Suprapubic skin (tissue), 4 donors: ENCODE data around the gene AFG1L.

ENCODE experiments used
- EP300 ChIP-seq: sonication (generic); formaldehyde crosslinking; IDR thresholded peaks from one replicate; pipeline ENCODE4 v1.6.1; 2017; ENCODE audit warnings: antibody characterized with exemption
- POLR2A ChIP-seq, 2 donors: fragments of 450-650 bp; IDR thresholded peaks; one replicate each; pipeline ENCODE4 v1.6.1; 2017; ENCODE audit warnings: antibody characterized with exemption in 2 of 2, mild to moderate bottlenecking in 2 of 2, moderate library complexity in 2 of 2
- POLR2AphosphoS5 ChIP-seq, 3 donors: sonication (generic); formaldehyde crosslinking; IDR thresholded peaks; one replicate each; pipeline ENCODE4 v1.6.1; 2017; ENCODE audit warnings: antibody characterized with exemption in 3 of 3
- TF ChIP-seq, protein P1 (sequence below), 2 donors: fragments of 200-600 bp in 1 of 2; fragments of 450-650 bp in 1 of 2; sonication (generic) in 1 of 2; IDR thresholded peaks; one replicate each; pipeline ENCODE4 v1.5.1; 2016 to 2019; ENCODE audit warnings: antibody characterized with exemption in 2 of 2, mild to moderate bottlenecking in 1 of 2, moderate library complexity in 1 of 2

DNA sequence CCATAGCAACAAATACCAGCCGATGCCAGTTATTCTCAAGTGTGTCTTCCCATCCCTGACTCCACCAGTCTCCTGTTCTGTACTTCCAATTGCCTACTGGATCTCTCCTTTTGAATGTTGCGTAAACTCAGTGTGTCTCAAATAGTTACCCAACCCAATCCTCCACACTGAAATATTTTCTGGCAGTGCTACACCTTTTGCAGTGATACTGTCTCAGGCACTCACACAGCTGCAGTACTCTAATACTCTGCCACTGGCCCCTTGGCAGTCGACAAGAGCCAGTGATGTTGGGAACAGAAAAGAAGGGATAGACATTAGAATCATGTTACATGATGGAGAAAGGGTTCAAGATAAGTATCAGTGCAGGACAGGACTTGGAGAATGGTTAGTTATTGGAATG is 234.0 kb downstream of the AFG1L start:
- TF ChIP-seq, protein P1, sequence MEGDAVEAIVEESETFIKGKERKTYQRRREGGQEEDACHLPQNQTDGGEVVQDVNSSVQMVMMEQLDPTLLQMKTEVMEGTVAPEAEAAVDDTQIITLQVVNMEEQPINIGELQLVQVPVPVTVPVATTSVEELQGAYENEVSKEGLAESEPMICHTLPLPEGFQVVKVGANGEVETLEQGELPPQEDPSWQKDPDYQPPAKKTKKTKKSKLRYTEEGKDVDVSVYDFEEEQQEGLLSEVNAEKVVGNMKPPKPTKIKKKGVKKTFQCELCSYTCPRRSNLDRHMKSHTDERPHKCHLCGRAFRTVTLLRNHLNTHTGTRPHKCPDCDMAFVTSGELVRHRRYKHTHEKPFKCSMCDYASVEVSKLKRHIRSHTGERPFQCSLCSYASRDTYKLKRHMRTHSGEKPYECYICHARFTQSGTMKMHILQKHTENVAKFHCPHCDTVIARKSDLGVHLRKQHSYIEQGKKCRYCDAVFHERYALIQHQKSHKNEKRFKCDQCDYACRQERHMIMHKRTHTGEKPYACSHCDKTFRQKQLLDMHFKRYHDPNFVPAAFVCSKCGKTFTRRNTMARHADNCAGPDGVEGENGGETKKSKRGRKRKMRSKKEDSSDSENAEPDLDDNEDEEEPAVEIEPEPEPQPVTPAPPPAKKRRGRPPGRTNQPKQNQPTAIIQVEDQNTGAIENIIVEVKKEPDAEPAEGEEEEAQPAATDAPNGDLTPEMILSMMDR (IDR thresholded peaks at IDR 0.05): no peak
- TF ChIP-seq POLR2AphosphoS5 (IDR thresholded peaks at IDR 0.05) (no peak), POLR2A (IDR thresholded peaks at IDR 0.05) (no peak), EP300 (no peak)
